Occipital lobe (tissue), 2 donors: ENCODE data around the gene VPS50. TPM values are rescaled to one million over a fixed set of nuclear protein-coding genes. Genes with fewer than 3 reads are reported as not detected.

Source experiments
- DNase-seq: peaks from one replicate; lab custom pipeline; 2025; lab: John Stamatoyannopoulos, UW
- total RNA-seq: library from RNA; depleted of rRNA; stranded (reverse); fragments of >200 nt; gene quantifications from one replicate; pipeline ENCODE4 v1.2.3, GENCODE V29; 2014

Gene VPS50
- 134 TPM for total RNA-seq

GRCh38 chr7:93231799-93232672, at the start of gene VPS50:
Gene VPS50, plus strand, starts transcription at chr7:93232366. Its CDS starts 102 bp downstream, at chr7:93232468.
- DNase-seq: peak; percentile 97

- DNase-seq: no peak
Measured at GRCh38 chr7:93185303-93186027, 46.7 kb upstream of the VPS50 start.

GRCh38 chr7:93188870-93189634, 43.1 kb upstream of the VPS50 start:
- DNase-seq: no peak

- no peak for DNase-seq
Measured at GRCh38 chr7:93194386-93194785, 37.8 kb upstream of the VPS50 start.

- DNase-seq: no peak
Measured at GRCh38 chr7:93196336-93196735, 35.8 kb upstream of the VPS50 start.

GRCh38 chr7:93198472-93198871, 33.7 kb upstream of the VPS50 start:
- DNase-seq: no peak

- no peak for DNase-seq
Measured at GRCh38 chr7:93202594-93203250, 29.4 kb upstream of the VPS50 start.

- no peak for DNase-seq
Measured at GRCh38 chr7:93203496-93203895, 28.7 kb upstream of the VPS50 start.

GRCh38 chr7:93205046-93205445, 27.1 kb upstream of the VPS50 start:
- no peak for DNase-seq

- DNase-seq: no peak
Measured at GRCh38 chr7:93211228-93211818, 20.8 kb upstream of the VPS50 start.

- DNase-seq: no peak
Measured at GRCh38 chr7:93212881-93213280, 19.3 kb upstream of the VPS50 start.

- DNase-seq: no peak
Measured at GRCh38 chr7:93218997-93219827, 13.0 kb upstream of the VPS50 start.

- DNase-seq: no peak
Measured at GRCh38 chr7:93219868-93220267, 12.3 kb upstream of the VPS50 start.

- DNase-seq: no peak
Measured at GRCh38 chr7:93226310-93226709, 5.9 kb upstream of the VPS50 start, which contains the start of gene HEPACAM2. Gene HEPACAM2, minus strand, starts transcription at chr7:93226469.

- DNase-seq: no peak
Measured at GRCh38 chr7:93228302-93228701, 3.9 kb upstream of the VPS50 start.

- DNase-seq: no peak
Measured at GRCh38 chr7:93231259-93231658, 907 bp upstream of the VPS50 start.

GRCh38 chr7:93232673-93233018, 480 bp downstream of the VPS50 start:
- DNase-seq: no peak

- no peak for DNase-seq
Measured at GRCh38 chr7:93235541-93235940, 3.4 kb downstream of the VPS50 start.

- no peak for DNase-seq
Measured at GRCh38 chr7:93238131-93238530, 6.0 kb downstream of the VPS50 start.

- no peak for DNase-seq
Measured at GRCh38 chr7:93238748-93239147, 6.6 kb downstream of the VPS50 start.
